ENCODE measurements around the gene FNDC3B.
"Not testable (repeated sequence)": the region's sequence is repeated elsewhere in the genome, so short reads cannot be mapped to it uniquely, and the experiment has no call there.

FNDC3B gene

DNA sequence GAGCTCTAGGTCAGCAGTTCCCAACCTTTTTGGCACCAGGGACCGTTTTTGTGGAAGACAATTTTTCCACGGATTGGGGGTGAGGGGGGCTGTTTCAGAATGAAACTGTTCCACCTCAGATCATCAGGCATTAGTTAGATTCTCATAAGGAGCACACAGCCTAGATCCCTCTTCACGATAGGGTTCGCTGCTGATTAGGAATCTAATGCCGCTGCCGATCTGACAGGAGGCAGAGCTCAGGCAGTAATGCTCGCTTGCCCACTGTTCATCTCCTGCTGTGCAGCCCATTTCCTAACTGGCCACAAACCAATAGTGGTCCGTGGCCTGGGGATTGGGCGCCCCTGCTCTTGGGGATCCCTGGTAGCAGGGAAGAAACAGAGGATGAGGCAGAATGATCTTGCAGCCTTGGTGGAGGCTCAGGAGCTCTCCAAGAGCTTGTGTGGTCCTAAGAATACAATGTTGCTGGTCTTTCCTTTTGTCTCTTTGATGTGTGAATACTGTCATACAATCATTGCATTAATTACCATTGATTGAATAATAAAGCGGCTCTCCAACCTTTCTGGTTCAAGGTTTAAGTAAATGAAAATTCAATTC, 183.2 kb downstream of the FNDC3B start:
- no peak for DNase-seq

DNA sequence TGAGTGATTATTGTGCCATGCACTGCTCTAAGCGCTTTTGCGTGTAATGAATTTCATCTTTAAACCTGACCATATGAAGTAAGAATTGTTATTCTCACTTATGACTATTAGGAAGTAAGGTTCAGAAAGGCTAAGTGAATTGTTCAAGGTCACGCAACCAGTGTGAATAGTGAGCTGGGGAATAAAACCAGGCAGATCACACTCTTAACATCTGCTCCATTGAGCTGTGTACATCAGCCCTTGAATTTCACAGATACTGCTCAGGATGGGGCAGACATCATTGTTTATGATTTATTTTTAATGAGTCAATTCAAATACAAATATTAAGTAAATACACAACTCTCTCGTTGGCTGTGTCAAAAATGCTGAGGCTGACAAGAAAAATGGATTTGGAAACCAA, 184.5 kb downstream of the FNDC3B start:
- DNase-seq, result no peak

DNA sequence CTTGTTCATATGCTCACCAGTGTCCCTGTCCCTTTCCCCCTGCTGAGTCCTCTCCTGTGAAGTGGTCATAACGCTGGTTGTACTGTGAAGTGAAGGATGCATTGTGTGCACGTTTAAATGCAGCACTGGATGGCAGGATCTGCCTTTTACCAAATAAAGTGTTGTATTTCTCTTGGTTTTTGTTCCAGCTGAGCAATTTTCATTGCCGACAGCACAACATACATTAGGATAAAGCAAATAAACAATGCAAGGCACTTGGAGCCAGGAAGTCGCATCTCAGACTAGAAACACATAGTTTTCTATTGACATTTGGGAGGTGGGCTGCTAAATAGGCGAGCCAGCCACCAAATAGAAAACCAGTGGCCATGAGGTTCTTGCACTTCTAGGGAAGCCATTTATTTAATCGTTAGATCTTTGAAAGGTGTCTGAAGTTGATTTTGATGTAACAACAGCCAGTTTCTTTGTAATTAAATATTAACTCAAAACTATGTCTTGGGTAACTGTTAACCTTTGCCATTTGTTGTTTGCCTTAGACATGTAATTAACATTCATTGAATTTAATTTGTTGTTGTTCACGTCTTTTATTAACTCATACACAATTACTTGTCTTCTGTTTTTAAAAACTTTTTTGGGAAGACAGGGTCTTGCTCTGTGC, 185.3 kb downstream of the FNDC3B start:
- DNase-seq, result no peak

DNA sequence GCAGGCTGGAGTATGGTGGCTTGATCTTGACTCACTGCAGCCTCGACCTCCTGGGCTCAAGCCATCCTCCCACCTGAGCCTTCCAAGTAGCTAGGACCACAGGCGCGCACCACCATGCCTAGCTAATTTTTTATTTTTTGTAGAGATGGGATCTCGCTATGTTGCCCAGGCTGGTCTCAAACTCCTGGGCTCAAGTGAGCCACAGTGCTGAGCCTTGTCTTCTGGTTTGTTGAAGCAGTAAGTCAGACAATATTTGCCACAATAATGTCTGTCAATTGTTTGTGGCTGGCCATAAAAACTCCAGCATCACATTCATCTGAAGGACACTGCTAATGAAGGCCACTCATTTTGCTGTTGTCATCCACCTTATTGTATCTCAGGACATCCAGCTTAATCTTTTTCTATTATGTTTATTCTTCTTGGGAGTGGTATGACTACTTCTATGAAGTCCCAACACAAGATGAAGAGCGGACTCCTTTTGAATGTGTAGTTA, 185.9 kb downstream of the FNDC3B start:
- DNase-seq, result no peak

DNA sequence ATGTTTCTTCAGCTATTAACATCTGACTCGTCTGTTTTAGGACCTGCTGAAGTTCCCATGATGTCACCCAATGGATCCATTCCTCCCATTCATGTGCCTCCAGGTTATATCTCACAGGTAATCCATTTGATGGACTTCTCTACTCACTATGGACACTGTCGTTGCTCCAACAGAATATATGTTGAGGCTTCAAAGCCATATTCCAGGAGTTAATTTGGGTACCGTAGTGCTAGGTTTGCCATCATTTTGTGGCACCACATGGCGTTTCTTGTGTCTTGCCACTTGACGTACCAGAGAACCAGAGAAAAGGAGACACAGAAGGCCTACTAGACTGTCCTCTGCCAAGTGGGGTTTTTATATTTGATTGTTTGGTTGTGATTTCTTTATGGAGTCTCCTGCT, 187.5 kb downstream of the FNDC3B start:
- DNase-seq, result no peak

DNA sequence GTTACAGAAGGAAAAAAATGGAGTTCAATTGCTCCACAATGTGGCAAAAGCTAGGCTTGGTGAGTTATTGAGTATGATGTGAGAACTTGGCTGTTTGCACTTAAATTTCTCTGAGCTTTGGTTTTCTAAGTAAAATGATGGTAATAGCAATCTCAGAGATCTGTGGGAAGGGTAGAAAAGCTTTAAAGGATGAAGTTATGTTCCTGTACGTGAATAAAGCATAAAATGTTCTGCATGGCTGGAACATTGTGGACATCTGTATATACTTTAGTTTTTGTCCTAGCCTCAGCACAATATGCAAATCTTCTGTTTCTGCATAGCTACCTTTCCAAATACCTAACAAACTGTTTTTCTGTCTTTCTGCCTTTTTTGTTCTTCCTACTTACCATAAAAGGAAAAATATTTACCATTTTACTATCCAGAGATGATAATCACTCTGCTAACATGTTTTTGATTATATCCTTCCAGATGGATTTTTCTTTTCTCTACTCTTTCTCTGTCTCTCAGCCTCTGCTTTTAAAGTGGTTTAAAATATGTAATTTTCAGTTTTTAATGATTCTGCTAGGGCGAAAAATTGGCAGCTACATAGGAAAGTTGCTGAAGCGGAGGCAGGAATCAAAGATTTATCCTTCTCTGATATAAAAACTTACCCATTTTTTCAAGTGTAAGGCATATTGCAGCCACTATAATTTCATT, 188.1 kb downstream of the FNDC3B start:
- no peak for DNase-seq

DNA sequence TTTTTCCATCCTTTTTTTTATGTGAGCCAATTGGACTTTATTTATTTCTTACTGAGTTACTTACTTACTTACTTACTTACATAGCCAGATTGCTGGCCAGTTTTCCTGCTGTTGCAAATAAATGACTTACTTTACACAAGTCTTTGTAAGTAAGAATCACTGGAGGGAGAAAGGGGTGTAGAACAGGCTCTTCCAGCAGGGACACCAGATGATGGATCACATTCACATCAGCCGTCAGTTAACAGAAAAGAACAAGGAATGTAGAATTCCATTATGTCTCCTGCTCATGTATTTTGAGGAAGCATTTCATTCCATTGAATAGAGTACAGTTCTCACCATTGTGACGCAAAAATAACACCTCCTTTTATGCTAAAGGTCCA, 188.6 kb downstream of the FNDC3B start:
- no peak for DNase-seq

DNA sequence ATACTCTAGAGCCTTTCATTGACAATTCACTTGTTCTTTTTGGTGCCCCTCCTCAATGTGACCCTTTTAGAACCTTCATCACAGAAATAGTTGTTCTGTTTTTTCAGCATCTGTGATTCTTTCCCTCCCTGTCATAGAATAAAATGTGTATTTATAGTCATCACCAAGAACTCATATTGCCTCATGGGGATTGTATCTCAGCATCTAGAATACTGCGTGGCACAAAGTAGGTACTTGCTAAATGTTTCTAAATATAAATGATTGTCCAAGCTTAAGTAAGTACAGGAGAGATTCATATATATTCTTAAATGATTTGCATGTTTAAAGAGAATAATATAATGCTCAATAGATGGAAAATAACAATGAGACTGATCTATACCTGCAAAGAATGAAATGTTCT, 190.1 kb downstream of the FNDC3B start:
- no peak for DNase-seq

DNA sequence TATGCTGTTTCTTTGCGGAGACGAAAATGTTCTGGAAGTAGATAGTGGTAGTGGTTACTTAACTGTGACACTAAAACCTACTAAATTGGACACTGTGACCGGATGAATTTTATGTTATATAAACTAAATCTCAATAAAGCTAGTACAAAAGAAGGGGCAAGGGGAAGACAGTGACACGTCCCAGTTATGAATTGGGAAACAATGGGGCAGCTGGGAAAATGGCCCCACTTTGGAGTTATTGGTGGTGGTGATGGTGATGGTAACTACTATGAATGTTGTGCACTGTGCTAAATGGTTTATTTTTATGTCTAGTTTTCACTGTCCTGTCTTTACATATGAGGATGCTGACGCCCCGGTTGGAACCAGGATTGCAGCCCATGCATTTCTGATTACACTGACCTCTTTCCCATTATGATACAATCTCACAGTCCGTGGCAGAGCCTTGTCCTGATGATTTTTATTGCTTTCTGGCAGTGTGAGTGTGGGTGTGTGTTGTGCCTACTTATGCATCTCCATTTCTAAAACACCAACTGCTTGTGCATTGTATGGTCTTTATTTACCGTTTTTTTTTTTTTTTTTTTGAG, 192.0 kb downstream of the FNDC3B start:
- no peak for DNase-seq

DNA sequence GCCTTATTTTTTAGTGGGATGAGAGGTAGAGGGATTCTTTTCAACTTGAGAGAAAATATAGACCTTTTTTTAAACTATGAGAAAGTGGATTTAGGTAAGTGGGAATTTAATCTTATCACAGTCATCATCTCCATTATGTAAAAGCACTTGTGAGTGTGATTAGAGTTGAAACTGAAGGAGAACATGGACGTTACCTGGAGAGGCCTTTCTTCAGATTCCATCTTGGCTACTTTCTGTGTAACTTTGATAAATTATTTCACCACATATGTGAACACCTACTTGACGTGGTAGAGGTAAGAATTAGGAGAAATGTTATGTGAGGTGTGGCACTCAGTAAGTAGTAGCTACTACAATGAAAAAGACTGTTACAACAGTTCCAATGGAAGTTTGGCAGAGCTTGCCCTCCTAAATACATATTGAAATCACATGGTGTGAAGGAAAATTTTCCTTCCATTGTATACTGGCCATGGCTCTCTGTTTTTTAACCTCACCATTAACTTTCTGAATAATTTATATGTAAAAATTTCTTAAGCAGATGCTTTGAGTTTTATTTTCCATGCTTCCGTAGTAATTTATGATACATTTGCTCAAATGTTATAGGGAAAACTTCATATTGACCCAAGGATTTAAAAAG, 193.3 kb downstream of the FNDC3B start:
- no peak for DNase-seq

DNA sequence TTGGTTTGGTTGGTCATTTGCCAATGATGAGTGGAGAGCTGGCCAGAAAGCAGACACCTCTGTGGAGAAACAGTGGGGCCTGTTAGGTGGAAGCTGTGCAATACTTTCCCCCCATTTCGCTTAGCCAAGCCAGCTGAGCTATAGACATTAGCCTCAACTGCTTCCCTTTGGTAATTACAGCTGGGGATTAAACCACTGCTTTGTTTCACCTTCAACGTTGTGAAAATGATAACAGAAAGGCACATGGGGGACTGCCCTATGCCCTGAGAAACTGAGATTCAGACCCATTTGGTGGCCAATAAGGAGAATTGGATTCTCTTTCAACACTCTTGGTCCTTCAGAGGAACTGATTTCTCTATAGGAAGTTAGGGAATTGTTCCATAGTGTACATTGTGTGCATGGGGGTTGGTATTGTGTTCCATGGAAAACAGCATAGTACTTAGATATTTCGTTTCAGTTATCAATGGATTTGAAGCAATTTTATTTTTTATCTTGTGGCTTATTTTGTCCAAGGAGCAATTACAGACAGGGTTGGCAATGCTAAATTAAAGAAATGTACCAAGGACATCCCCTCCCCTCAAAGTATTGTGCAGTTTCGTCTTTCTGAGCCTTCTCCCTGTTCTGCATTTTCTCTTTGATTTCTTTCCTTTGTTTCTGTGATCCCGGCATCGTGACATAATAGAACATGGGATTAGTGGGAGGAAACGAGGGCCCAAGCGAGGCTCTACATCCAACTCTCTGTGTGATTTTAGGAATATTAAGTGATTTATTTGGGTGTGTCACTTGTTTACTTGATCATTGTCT, 194.3 kb downstream of the FNDC3B start:
- no peak for DNase-seq

DNA sequence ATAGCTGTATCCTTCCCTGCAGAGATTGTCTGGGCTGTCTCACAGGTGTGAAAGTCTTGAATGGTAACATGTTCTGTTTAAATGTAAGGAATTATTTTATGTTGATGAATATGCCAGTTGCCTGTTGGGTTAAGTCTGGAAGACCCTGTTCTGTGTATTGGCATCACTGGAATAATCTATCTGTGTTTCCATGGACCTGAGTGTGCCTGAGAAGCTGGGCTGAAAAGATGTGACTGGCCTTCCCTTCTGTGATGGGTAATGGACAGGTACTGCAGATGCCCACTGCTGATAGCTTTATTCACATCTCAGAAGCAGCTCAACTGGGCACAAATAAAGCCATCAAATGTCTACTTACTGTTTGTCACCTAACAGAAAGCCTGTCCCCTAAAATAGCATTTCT, 196.3 kb downstream of the FNDC3B start:
- DNase-seq, result no peak

DNA sequence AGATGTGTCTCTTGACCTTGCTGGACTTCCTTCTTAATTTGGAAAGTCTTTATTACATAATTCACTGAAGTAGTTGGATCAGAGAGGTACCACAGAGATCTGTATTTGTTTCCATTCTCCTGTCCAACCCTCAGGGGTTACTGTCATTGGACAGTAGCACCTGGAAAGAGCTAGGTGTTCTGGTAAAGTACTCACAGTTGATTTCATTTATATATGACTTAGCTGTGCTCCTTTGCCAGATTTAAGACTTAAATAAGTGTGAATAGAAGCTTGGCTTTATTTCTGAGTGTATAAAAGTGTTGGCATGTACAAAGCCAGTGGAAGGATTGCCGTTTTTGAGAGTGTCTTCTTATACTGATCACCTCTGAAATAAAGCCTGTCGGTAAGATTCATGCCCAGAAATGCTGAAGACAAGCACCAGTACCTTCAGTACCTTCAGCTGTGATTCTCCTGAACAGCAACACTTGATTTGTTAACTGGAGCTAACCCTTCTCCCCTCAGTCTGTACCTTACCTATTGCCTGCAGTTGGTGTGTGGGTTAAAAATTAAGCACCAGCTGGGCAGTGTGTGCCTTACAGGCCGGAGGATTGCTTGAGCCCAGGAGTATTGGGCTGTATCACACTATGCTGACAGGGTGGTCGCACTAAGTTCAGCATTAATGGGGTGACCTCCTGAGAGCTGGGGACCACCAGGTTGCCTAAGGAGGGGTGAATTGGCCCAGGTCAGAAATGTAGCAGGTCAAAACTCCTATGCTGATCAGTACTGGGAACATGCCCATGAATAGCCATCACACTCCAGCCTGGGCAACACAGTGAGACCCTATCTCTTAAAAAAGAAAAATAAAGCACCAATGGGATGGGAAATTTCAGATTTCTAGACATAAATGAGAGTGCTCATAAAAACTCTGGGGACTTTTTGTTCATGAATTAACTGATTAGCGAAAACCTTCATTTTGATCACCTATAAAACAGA, 197.7 kb downstream of the FNDC3B start:
- no peak for DNase-seq

DNA sequence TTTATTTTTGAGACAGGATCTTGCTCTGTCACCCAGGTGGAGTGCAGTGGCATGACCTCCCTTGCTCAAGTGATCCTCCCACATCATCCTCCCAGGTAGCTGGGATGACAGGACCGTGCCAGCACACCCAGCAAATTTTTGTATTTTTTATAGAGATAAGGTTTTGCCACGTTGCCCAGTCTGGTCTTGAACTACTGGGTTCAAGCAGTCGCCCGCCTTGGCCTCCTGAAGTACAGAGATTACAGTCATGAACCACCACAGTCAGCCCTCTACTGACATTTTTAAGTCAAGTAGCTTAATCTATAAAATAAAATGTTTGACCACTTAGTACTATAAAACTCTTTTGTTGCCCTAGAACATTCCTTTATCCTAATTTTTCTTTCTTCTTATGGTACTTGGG, 198.8 kb downstream of the FNDC3B start:
- DNase-seq, result no peak

DNA sequence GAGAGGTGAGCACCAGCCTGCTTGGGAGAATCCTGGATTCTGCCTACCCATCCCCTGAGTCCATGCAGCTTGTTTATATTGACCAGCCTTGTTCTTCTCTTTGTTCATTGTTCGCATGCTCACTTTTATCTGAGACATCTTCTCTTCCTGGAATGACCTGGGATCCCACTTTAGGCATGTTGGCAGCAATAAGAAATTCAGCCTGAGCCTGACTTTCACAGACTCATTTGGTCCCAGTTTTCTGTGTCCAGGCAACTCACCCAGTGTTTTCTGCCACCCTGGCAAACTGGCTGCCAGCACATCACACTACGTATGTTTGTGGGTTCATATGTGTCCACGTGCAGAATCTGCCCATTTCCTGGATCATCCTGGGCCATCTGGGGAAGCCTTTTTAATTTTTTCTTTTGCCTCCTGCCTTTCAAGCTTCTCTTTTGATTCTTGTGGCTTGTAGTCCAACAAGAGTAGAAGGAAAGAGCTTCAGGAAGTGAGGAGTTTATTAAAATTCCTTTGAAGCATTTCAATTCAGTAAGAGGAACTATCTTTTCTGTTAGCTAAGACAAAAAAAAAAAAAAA, 199.9 kb downstream of the FNDC3B start:
- DNase-seq, result no peak

DNA sequence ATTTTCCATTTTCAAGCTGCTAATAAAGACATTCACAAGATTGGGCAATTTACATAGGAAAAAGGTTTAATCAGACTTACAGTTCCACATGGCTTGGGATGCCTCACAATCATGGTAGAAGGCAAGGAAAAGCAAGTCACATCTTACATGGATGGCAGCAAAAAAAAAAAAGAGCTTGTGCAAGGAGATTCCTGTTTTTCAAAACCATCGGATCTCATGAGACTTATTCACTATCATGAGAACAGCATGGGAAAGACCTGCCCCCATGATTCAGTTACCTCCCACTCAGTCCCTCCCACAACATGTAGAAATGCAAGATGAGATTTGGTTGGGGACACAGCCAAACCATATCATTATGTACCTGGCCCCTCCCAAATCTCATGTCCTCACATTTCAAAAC, 202.0 kb downstream of the FNDC3B start:
- DNase-seq, result no peak

DNA sequence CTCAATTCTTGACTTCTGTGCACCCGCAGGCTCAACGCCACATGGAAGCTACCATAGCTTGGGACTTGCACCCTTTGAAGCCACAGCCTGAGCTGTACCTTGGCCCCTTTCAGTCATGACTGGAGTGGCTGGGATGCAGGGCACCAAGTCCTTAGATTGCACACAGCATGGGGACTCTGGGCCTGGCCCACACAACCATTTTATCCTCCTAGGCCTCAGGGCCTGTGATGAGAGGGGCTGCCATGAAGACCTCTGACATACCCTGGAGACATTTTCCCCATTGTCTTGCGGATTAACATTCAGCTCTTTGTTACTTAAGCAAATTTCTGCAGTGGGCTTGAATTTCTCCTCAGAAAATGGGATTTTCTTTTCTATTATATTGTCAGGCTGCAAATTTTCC, 203.1 kb downstream of the FNDC3B start:
- DNase-seq, result not testable (repeated sequence)

DNA sequence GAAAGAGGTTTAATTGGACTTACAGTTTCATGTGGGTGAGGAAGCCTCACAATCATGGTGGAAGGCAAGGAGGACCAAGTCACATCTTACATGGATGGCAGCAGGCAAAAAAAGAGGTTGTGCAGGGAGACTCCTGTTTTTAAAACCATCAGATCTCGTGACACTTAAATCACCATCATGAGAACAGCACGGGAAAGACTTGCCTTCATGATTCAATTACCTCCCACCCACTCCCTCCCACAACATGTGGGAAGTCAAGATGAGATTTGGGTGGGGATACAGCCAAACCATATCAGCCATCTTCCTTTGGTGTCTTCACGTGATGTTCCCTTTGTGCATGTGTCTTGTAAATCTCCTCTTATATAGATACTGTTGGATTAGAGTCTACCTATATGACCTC, 204.0 kb downstream of the FNDC3B start:
- not testable (repeated sequence) for DNase-seq

DNA sequence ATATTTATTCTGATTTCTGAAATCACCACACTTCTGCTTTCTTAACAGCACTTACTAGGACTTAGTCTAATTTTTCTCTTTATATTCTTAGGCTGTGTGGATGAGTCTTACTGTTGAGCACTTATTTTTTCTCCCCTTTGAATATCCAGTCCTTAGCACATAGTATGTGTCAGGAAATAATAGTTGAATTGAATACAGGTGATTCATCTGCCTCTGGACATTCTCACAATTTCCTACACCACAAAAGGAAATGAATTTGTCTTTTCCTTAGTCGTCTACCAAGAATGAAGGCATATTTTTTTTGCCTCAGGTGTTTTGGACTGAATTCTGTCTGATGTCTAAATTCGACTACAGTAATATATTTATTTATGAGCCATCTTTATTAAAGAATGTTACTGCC, 204.6 kb downstream of the FNDC3B start:
- DNase-seq, result no peak

DNA sequence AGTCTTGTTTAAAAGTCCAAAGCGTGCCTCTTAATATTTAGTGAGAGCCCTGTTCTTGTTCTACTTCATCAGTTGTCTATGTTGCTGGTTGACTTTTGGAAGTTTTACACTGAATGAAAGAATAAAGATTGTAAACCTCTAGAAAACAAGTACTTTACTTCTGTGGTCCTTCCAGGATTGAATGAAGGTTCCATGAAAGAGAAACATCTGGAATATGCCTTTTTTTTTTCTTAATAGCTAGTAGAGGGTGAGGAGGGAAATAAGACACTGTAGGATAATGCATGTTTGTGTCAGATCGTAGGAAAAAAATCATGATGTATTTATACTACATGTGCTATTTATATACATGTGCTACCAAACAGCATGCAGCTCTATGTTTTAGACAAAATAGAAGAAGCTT, 205.9 kb downstream of the FNDC3B start:
- no peak for DNase-seq

Measured in activated effector memory CD4-positive, alpha-beta T cell treated with Interleukin-2 at 50 U/mL for 16 hours (primary cell).